Urothelium cell line (cell line): ENCODE measurements around the gene MRPL42.
"Not testable (repeated sequence)": the region's sequence is repeated elsewhere in the genome, so short reads cannot be mapped to it uniquely, and the experiment has no call there.

ENCODE experiments used
- DNase-seq: peaks from one replicate; pipeline ENCODE4 v3.0.0; 2011; ENCODE audit warnings: low spot score, mixed read lengths
- FAIRE-seq: peaks from 2 replicates; lab custom pipeline; 2011; peaks lifted over from hg19 to GRCh38; lab: Jason Lieb, UNC

Gene MRPL42

DNA sequence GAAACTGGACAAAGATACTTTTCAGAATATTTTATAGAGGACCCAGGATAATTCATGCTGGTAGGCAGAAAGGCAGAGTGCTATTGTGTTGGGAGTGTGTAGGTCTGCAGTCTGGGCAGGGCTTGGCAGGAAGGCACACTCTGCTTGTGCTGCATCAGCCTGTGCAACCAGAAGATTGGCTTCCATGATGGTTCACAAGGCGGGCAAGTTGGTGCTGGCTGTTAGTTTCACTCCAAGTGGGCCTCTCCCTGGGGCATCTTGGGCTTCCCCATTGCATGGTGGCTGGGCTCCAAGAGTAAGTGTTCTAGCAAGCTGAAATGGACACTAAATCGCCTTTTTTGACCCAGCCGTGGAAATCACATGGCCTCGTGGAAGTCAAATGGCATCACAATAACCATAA lies 23.7 kb upstream of the MRPL42 start:
- DNase-seq (no peak), FAIRE-seq (no peak)

- DNase-seq (no peak), FAIRE-seq (no peak)
Measured at GRCh38 chr12:93447555-93448290, 19.6 kb upstream of the MRPL42 start.

DNA sequence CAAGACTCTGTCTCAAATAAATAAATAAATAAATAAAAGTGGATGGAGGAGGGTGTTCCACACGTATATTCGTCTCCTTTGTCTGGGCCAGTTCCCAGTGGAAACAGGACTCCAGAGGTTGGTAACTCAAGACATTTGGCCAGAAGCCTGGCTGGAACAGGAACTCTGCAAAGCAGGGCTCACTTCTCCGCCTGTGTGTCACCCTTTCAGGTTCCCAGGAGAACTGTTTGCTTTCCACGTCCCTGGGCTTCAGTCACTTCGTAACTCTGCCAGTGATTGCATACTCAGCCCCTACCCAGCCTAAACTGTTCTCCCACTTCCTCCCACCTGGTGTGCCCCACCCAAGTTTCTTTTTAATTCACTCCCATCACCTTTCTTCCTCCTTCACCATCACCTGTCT lies 18.5 kb upstream of the MRPL42 start:
- no peak for DNase-seq
- FAIRE-seq = no peak

DNA sequence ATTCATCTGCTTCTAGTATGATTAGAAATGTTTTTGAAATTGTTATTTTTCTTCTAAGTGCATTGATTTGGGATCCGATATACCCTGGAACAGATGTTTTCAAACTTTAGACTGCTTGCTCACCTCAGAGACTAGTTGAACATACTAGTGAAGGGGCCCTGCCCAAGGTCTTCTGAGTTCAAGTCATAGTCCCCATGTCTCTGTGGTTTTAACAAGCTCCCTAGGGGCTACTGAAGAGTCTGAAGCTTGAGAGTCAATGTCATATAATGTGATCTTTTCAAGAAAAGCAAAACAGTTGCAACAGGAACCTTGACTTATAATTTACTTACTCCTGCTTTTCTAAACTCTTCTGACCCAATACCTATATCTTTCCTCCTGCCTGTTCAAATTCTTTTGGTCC lies 18.0 kb upstream of the MRPL42 start:
- DNase-seq = no peak
- FAIRE-seq = no peak

DNA sequence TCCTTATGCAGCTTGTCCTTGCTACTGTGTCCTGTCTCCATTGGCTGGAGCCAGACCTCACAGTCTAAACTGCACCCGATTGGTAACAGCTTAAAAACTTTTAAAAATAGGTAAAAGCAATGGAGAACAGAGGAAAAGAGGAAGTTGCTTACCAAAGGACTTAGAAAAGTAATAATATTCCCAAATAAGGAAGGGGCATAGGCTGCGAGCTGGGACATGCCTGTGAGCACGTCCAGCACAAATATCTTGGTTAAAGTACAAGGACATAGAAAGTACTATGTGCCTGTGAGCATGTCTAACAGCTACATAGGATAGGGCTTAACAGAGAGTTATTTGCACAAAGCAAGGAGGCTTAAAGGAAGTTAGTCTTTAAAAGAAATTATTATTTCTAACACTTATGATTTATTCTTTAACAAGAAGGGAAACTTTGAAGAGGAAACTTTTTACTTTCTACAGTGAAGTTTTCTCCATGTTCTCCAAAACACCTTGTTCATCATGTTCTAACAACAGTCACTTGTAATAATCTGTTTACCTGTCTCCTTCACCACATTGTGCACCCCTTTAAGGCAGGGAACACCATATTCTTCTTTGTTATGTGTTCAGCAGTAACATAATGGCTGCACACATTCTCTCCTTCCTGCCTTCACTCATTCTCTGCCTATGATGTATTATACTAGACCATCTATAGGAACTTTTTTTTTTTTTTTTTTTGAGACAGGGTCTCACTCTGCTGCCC lies 15.7 kb upstream of the MRPL42 start:
- no peak for DNase-seq
- FAIRE-seq = no peak

DNA sequence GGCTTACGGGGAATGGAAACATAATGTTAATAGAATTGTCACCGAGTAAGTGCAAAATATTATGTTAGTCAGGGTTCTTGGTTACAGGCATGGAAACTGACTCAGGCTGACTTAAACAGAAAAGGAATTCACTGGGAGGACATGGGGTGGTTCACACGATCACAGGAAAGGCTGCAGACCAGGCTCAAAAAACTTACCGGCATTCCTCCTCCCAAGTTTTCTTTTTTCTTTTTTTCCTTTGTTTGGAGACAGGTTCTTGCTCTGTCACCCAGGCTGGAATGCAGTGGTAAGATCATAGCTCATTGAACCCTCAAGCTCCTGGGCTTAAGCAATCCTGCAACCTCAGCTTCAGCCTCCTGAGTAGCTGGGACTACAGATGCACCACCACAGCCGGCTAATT lies 13.7 kb upstream of the MRPL42 start:
- FAIRE-seq (no peak), DNase-seq (no peak)

DNA sequence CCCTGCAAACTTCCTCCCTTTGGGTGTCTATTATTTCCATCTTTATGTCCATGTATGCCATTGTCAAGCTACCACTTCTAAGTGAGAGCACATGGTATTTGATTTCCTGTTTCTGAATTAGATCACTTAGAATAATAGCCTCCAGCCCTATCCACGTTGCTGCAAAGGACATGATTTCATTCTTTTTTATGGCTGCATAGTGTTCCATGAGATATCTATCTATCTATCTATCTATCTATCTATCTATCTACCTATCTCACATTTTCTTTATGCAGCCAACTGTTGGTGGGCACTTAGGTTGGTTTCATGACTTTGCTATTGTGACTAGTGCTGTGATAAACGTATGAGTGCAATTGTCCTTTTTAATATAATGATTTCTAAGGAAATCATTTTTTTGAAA lies 11.2 kb upstream of the MRPL42 start:
- FAIRE-seq = no peak
- DNase-seq = no peak

- no peak for DNase-seq
- FAIRE-seq = no peak
Measured at GRCh38 chr12:93459097-93459496, 8.2 kb upstream of the MRPL42 start.

- DNase-seq (no peak), FAIRE-seq (no peak)
Measured at GRCh38 chr12:93460003-93460402, 7.3 kb upstream of the MRPL42 start.

GRCh38 chr12:93460902-93461301 lies 6.4 kb upstream of the MRPL42 start:
- no peak for DNase-seq
- no peak for FAIRE-seq

GRCh38 chr12:93461503-93461902 lies 5.8 kb upstream of the MRPL42 start:
- DNase-seq (no peak), FAIRE-seq (no peak)

DNA sequence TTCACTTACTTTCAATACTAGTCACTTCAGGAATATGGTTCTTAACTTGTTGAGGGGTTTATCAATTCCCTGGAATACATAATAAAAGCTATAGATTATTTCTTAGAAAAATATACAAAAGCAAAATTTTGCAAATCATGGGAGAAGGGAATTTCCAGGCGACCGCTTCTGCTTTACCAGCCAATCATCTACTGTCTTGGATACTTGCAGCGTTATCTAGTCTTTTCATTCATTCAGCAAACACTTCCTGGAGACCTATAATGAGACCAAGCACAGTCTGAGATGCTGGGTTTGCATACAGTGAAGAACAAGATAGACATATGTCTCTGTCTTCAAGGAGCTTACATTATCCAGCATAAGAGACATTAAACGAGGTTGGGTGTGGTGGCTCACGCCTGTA lies 1.5 kb upstream of the MRPL42 start:
- no peak for DNase-seq
- no peak for FAIRE-seq

DNA sequence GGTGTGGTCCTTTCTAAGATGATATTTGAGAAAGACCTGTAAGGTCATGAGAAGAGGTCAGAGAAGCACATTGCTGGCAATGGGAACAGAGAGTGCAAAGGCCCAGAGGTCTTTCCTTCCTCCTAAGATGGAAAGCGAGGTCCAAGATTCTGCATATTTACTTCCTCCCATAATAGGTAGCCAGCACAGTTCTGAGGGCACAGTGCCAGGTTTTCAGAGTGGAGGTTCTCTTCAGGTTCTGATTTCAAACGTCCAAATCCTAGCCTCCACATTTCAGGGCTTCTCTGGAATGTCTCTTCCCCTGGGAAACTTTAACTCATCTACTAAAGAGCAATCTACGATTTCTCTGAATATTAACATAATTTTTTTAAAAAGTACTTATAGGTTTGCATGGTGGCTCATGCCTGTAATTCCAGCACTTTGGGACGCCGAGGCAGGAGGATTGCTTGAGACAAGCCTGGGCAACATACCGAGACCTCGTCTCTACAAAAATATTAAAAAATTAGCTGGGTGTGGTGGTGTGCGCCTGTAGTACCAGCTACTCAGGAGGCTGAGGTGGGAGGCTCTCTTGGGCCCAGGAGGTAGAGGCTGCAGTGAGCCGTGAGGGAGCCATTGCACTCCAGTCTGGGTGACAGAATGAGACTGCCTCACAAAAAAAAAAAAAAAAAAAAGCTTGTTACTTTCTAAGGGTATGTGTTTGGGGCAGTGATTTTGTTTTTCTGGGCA lies 526 bp upstream of the MRPL42 start:
- FAIRE-seq (no peak), DNase-seq (no peak)

DNA sequence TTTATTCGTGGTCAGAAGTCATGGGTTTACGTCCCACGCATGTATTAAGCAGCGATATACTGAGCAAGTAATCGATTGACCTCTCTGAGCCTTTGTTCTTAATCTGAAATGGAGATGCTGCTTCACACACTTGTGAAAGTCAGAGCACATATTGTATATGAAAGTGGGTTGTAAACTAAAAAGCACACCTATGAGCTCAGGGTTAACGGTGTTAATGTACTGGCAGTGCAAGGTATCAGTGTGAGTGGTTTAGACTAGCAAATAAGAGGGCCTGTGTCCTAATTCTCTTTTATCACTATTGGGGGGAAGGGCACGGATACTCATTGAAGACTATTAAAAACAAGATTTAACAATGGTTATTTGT lies 676 bp downstream of the MRPL42 start:
- FAIRE-seq = no peak
- no peak for DNase-seq

GRCh38 chr12:93469386-93469785 lies 2.1 kb downstream of the MRPL42 start:
- no peak for DNase-seq
- no peak for FAIRE-seq

DNA sequence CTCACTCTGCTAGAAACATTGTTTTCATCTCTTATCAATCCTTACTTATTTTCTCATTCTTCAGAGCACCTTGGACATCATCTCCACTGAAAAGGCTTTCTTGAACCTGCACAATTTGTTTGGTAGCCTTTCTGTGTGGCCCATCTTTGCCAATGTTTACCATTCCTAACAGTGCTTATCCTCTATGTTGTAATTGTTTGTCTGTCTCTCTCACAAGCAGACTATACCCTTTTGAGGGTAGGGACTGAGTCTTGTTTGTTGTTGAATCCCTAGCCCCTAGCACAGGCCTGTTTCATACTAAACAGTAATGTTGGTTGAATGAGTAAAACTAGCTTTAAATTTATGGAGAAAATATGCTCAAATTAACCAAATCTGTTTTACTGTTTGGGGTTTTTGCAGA lies 9.2 kb downstream of the MRPL42 start:
- FAIRE-seq (no peak), DNase-seq (no peak)

DNA sequence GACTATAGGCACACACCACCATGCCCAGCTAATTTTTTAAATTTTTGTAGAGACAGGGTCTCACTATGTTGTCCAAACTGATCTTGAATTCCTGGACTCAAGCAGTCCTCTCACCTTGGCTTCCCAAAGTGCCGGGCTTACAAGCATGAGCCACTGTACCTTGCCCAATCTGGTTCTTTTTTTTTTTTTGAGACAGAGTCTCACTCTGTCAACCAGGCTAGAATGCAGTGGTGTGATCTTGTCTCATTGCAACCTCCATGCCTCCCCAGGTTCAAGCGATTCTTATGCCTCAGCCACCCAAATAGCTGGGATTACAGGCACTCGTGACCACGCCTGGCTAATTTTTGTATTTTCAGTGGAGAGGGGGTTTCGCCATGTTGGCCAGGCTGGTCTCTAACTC lies 15.4 kb downstream of the MRPL42 start:
- DNase-seq (no peak), FAIRE-seq (no peak)

DNA sequence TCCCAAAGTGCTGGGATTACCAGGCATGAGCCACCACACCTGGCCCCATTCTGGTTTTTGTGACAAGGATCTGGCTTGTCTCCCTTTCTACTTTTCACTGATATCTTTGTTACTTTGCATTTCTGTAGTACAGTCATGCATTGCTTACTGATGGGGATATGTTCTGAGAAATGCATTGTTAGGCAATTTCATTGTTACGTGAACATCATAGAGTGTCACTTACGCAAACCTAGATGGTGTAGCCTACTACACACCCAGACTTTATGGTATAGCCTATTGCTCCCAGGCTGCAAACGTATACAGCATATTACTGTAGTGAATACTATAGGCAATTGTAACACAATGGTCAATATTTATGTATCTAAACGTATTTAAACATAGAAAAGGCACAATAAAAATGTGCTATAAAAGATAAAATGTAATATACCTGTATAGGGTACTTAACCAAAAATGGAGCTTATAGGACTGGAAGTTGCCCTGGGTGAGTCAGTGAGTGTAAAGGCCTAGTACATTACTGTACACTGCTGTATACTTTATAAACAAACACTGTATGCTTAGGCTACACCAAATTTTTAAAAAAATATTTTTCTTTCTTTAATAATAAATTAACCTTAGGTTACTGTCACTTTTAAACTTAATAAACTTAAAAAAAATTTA lies 16.0 kb downstream of the MRPL42 start:
- FAIRE-seq = no peak
- DNase-seq = no peak

DNA sequence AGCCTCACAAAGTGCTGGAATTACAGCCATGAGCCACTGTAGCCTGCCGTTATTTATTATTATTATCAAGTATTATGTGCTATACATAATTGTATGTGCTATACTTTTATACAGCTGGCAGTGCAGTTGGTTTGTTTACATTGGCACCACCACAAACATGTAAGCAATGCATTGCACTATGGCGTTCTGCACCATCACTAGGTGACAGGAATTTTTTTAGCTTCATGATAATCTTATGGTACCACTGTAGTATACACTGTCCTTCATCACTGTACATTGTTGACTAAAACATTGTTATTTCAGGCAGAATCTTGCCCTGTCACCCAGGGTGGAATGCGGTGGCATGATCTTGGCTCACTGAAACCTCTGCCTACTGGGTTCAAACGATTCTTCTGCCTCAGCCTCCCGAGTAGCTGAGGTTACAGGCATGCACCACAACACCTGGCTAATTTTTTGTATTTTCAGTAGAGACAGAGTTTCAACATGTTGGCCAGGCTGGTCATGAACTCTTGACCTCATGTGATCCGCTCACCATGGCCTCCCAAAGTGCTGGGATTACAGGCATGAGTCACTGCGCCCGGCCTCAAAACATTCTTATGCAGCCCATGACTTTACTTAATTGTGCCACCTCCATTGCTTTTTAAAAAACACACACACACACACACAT lies 17.1 kb downstream of the MRPL42 start:
- FAIRE-seq (no peak), DNase-seq (no peak)

GRCh38 chr12:93492808-93493207 lies 25.5 kb downstream of the MRPL42 start:
- not testable (repeated sequence) for FAIRE-seq, DNase-seq

- DNase-seq (no peak), FAIRE-seq (no peak)
Measured at GRCh38 chr12:93494096-93494495, 26.8 kb downstream of the MRPL42 start.
